ENCODE data around the gene THAP4.

THAP4 gene

DNA sequence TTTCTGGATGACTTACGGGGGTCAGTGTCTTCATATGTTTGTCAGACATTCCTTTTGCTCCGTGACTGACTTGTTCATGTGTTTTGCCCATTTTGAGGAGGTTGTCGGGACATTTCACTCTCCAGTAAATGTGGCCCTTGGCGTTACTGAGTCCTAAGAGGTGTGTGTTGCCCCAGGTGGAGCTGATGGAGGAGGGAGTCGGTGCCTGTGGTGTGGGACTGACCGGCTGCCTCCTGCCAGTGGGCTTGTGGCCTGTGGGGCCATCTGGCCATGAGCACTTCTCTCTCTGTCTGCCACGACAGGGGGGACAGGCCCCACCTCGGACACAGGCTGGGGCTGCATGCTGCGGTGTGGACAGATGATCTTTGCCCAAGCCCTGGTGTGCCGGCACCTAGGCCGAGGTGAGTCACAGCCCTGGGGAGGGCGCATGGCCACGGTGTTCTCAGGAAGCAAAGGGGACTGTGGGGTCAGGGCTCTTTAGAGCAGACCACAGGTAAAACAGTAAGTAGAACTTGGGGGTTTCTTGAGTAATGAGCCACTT is 16.3 kb upstream of the THAP4 start:
- DNase-seq (ENCODE audit: low read depth in 1 of 2, low spot score in 1 of 2): no peak
- H3K27ac ChIP-seq (replicated peaks): no peak overlapping the region
- H3K27me3 ChIP-seq (ENCODE audit: insufficient read depth, poor library complexity, severe bottlenecking): no peaks in the 10 kb centered on the region
- TF ChIP-seq, protein P1, sequence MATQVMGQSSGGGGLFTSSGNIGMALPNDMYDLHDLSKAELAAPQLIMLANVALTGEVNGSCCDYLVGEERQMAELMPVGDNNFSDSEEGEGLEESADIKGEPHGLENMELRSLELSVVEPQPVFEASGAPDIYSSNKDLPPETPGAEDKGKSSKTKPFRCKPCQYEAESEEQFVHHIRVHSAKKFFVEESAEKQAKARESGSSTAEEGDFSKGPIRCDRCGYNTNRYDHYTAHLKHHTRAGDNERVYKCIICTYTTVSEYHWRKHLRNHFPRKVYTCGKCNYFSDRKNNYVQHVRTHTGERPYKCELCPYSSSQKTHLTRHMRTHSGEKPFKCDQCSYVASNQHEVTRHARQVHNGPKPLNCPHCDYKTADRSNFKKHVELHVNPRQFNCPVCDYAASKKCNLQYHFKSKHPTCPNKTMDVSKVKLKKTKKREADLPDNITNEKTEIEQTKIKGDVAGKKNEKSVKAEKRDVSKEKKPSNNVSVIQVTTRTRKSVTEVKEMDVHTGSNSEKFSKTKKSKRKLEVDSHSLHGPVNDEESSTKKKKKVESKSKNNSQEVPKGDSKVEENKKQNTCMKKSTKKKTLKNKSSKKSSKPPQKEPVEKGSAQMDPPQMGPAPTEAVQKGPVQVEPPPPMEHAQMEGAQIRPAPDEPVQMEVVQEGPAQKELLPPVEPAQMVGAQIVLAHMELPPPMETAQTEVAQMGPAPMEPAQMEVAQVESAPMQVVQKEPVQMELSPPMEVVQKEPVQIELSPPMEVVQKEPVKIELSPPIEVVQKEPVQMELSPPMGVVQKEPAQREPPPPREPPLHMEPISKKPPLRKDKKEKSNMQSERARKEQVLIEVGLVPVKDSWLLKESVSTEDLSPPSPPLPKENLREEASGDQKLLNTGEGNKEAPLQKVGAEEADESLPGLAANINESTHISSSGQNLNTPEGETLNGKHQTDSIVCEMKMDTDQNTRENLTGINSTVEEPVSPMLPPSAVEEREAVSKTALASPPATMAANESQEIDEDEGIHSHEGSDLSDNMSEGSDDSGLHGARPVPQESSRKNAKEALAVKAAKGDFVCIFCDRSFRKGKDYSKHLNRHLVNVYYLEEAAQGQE (IDR thresholded peaks at IDR 0.05; ENCODE audit: insufficient replicate concordance, low read depth): no peak
- TF ChIP-seq POLR2AphosphoS5 (IDR thresholded peaks at IDR 0.05; ENCODE audit: low read depth) (no peak), GABPA (IDR thresholded peaks at IDR 0.05; ENCODE audit: low read depth) (no peak), SPI1 (IDR thresholded peaks at IDR 0.05; ENCODE audit: borderline replicate concordance, low read depth) (no peak)
- TF ChIP-seq, protein P2, sequence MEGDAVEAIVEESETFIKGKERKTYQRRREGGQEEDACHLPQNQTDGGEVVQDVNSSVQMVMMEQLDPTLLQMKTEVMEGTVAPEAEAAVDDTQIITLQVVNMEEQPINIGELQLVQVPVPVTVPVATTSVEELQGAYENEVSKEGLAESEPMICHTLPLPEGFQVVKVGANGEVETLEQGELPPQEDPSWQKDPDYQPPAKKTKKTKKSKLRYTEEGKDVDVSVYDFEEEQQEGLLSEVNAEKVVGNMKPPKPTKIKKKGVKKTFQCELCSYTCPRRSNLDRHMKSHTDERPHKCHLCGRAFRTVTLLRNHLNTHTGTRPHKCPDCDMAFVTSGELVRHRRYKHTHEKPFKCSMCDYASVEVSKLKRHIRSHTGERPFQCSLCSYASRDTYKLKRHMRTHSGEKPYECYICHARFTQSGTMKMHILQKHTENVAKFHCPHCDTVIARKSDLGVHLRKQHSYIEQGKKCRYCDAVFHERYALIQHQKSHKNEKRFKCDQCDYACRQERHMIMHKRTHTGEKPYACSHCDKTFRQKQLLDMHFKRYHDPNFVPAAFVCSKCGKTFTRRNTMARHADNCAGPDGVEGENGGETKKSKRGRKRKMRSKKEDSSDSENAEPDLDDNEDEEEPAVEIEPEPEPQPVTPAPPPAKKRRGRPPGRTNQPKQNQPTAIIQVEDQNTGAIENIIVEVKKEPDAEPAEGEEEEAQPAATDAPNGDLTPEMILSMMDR (IDR thresholded peaks at IDR 0.05; ENCODE audit: insufficient read depth, low read length): no peak
- no peak overlapping the region for H3K4me3 ChIP-seq (replicated peaks; ENCODE audit: insufficient read depth, low read length)

DNA sequence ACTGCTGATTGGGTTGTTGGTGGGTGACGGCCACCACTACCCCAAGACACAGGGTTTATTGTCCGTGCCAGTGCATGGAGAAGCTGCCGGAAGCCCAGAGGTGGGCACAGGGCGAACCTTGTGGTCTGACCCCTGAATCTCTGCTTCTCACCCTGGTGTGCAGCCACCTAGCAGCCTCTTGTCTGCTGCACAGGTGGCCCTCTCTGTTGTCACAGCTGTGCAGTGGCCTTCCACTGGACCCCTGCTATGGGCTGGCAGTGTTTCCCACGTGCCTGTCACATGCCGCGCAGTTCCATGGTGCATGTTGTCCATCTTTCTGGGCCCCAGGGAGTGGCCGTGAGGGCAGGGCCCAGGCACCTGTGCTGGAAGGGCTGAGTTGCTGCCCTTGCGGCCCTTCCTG is 15.8 kb upstream of the THAP4 start:
- TF ChIP-seq, protein P1 (IDR thresholded peaks at IDR 0.05; ENCODE audit: insufficient replicate concordance, low read depth): no peak
- TF ChIP-seq SPI1 (IDR thresholded peaks at IDR 0.05; ENCODE audit: borderline replicate concordance, low read depth) (no peak), POLR2AphosphoS5 (IDR thresholded peaks at IDR 0.05; ENCODE audit: low read depth) (no peak)
- Histone ChIP-seq H3K4me3 (replicated peaks; ENCODE audit: insufficient read depth, low read length) (no peak overlapping the region), H3K27ac (replicated peaks) (no peak overlapping the region), H3K27me3 (ENCODE audit: insufficient read depth, poor library complexity, severe bottlenecking) (no peaks in the 10 kb centered on the region)
- no peak for DNase-seq (ENCODE audit: low read depth in 1 of 2, low spot score in 1 of 2)

DNA sequence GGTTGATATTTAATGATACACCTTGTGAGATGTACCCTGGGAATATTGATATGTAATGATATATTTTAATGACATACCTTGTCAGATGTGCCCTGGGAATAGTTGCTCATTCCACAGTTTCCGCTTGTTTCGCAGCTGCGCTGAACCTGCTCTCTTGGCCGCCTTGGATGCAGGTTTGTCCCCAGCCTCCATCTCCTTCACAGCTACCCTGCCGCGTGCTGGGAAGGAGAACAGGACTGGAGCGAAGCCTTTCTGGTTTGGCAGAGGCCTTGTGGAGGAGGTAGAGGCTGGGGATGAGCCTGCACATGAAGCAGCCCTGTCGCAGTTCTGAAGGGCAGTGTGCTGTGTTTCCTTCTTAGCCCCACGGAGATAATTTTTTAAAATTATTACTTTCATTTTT is 15.2 kb upstream of the THAP4 start:
- TF ChIP-seq, protein P1 (IDR thresholded peaks at IDR 0.05; ENCODE audit: insufficient replicate concordance, low read depth): no peak
- TF ChIP-seq SPI1 (IDR thresholded peaks at IDR 0.05; ENCODE audit: borderline replicate concordance, low read depth): no peak
- TF ChIP-seq POLR2AphosphoS5 (IDR thresholded peaks at IDR 0.05; ENCODE audit: low read depth): no peak
- TF ChIP-seq, protein P2 (IDR thresholded peaks at IDR 0.05; ENCODE audit: insufficient read depth, low read length): no peak
- no peak for TF ChIP-seq GABPA (IDR thresholded peaks at IDR 0.05; ENCODE audit: low read depth)
- DNase-seq (ENCODE audit: low read depth in 1 of 2, low spot score in 1 of 2): no peak
- no peak overlapping the region for H3K4me3 ChIP-seq (replicated peaks; ENCODE audit: insufficient read depth, low read length)

More for the DNA sequence above, 15.2 kb upstream of the THAP4 start:
- H3K27ac ChIP-seq (replicated peaks): no peak overlapping the region
- H3K27me3 ChIP-seq (ENCODE audit: insufficient read depth, poor library complexity, severe bottlenecking): no peaks in the 10 kb centered on the region
